Measurements from ENCODE around the gene MTHFD2L.
"Not testable (repeated sequence)": the region's sequence is repeated elsewhere in the genome, so short reads cannot be mapped to it uniquely, and the experiment has no call there.

The MTHFD2L gene

DNA sequence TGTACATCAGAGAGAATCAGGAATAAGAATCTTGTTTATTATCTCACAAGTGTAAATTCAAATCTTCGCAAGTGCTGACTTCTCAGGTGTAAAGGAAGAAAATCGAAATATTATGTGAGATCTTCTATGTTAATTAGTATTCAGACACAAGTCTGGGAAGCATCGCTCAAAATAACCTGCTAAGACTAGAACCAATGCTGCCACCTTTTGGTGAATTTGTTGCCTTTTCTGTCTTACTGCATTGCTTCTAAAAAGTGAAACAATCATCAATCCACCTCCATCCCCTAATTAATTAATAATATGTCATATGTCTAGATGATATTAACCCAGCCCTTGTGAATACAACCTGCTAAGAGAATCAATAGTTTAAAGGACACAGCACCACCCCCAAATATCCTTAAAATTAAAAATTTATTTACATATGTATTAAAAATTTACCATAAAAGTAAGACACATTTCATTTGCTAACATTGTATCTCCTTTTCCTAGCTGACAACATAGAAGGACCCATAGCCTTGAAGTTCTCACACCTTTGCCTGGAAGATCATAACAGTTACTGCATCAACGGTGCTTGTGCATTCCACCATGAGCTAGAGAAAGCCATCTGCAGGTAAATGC is 153.9 kb downstream of the MTHFD2L start:
- DNase-seq, result peak; percentile 26

GRCh38 chr4:74314329-74314728 is 156.4 kb downstream of the MTHFD2L start:
- no peak for DNase-seq

- no peak for DNase-seq
Measured at GRCh38 chr4:74314944-74315343, 157.0 kb downstream of the MTHFD2L start.

- no peak for DNase-seq
Measured at GRCh38 chr4:74315376-74315775, 157.5 kb downstream of the MTHFD2L start.

- no peak for DNase-seq
Measured at GRCh38 chr4:74316397-74316796, 158.5 kb downstream of the MTHFD2L start.

DNA sequence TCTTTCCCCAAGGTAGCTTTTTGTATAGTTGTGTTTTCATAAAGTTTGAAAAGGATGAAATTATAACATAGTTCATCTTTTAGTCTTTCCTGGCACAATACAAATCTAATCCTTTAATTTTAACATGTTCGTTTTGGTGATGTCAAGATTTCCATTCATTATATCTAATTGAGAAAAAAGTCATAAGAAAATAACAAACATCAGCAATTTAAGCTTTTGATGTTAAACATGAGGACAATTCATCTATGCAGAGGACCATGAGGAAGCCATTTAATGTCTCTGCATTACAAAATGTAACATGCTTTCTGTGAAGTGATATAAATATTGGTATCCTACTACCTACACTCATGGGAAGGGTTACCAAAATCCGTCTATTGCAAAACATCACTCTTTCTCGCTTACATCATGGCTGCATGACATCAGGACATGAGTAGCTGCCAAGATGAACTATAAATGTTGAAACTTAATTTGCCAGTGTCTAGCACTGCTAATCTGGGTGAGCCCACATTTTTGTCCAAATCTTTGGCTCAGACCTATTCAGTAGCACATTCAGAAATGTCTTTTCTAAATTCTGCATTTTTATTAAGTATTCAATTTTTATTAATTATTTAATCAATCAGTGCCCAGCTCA is 159.8 kb downstream of the MTHFD2L start:
- DNase-seq, result no peak

DNA sequence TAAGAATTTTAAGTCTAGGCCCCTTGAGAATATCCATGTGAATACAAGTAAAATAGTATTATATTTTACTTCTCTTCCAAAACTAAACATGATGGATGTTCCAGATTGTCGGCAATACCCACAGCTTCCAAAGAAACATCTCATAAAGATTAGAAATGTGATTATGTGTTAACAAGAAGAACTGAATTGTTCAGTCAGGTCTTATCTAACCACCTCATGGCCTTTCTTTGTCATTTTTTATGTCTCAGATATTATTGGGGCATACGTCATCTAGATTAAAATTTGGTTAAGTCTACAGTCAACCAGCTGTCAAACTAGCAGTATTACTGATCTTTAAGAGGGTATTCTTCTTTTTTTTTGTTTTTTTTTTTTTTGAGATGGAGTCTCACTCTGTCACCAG is 160.4 kb downstream of the MTHFD2L start:
- no peak for DNase-seq

DNA sequence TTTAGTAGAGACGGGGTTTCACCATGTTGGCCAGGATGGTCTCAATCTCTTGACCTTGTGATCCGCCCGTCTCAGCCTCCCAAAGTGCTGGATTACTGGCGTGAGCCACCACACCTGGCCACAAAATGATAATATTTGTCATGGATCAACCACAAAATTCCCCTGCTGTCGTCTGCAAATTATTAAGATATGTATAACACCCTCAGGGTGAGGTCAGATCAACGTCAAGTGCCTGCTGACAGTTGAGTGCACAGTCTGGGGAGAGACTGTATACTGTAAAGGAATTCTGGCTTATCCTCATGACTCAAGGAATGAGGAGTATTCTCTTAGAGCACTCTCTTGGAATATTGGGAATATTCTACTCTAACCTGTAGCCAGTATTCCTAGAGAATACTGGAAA is 161.6 kb downstream of the MTHFD2L start:
- no peak for DNase-seq

- DNase-seq, result peak; percentile 21
Measured at GRCh38 chr4:74320559-74321118, 162.7 kb downstream of the MTHFD2L start.

GRCh38 chr4:74322301-74322700 is 164.4 kb downstream of the MTHFD2L start:
- DNase-seq, result no peak

GRCh38 chr4:74323663-74324062 is 165.7 kb downstream of the MTHFD2L start:
- DNase-seq, result no peak

GRCh38 chr4:74324262-74324661 is 166.3 kb downstream of the MTHFD2L start:
- DNase-seq, result no peak

- no peak for DNase-seq
Measured at GRCh38 chr4:74325886-74326285, 168.0 kb downstream of the MTHFD2L start.

GRCh38 chr4:74327762-74328161 is 169.8 kb downstream of the MTHFD2L start:
- DNase-seq, result no peak

- no peak for DNase-seq
Measured at GRCh38 chr4:74328501-74328900, 170.6 kb downstream of the MTHFD2L start.

DNA sequence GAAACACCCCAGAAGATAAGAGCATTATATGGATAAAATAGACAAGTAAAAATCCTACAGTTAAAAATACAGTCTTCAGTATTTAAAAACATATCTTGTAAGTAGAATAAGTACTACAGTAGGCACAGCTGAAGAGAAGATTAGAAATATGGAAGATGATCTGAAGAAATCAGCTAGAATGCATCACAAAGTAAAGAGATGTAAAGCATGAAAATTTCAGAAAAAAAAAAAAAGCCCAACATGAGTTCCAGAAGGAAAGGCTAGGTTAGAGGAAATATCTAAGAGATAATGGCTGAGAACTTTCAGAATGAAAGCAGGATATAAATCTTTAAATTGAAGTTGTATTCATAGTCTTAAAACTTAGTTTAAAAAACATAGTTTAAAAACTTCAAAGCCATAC is 171.4 kb downstream of the MTHFD2L start:
- no peak for DNase-seq

GRCh38 chr4:74330295-74330750 is 172.4 kb downstream of the MTHFD2L start:
- DNase-seq, result no peak

DNA sequence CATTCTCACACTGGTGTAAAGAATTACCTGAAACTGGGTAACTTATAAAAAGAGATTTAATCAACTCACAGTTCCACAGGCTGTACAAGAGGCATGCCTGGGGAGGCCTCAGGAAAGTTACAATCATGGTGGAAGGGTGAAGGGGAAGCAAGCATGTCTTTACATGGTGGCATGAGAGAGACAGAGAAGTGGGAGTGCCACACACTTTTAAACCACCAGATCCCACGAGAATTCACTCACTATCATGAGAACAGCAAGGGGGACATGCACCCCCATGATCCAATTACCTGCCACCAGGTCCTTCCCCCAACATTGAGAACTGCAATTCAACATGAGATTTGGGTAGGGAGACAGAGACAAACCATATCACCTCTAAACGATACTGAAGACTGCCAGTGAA is 173.3 kb downstream of the MTHFD2L start:
- DNase-seq, result no peak

DNA sequence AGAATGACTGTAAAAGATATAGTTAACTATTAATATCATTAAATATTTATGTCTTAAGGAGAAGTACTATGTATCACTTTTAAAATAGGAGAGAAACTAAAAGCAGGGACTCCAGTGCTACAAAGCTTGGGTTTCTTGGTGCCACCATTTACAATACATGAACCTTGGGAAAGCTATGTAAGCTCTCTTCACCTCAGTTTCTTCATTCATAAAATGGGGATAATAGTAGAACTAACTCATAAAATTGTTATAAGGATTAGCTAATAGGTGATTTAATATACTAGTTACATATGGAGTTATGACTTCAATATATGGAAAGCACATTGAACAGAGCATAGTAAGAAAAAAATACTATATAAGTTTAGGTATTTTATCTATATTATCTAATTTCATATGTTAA is 174.0 kb downstream of the MTHFD2L start:
- no peak for DNase-seq

DNA sequence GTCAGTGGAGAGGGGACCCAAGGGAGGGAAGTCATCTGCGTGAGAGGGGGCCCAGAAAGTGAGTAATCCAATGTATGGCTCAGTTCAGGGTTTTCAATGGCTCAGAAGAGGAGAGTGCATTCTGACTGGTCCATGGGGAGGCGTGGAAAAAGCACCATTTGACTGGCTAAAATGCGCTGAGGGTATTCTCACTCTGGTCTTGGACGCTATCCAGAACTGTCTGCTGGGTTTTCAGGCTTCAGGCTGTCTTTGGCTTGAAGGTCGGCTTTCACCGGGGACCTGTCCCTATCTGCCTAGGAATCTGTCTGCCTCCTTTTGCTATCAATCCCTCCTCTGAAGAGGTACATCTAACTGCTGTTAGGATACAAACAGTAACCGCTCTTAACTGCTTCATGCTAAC is 176.7 kb downstream of the MTHFD2L start:
- no peak for DNase-seq

- DNase-seq, result no peak
Measured at GRCh38 chr4:74335341-74336021, 177.6 kb downstream of the MTHFD2L start.

GRCh38 chr4:74338792-74339333 is 180.9 kb downstream of the MTHFD2L start:
- no peak for DNase-seq

- no peak for DNase-seq
Measured at GRCh38 chr4:74339501-74339900, 181.6 kb downstream of the MTHFD2L start.

DNA sequence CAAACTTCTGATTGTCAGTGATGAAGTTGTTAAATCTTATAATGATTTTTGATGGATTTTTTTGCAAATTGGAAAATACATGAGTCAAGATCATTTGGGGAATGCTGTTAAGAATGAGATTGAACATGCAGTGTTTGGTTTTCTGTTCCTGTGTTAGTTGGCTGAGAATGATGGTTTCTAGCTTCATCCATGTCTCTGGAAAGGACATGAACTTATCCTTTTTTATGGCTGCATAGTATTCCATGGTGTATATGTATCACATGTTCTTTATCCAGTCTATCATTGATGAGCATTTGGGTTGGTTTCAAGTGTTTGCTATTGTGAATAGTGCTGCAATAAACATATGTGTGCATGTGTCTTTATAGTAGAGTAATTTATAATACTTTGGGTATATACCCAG is 182.5 kb downstream of the MTHFD2L start:
- not testable (repeated sequence) for DNase-seq

All from NCI-H2029 (cell line).